ENCODE results near the gene BABAM2. TPM values are rescaled to one million over a fixed set of nuclear protein-coding genes. Genes with fewer than 3 reads are reported as not detected.

The BABAM2 gene
- total and polyA plus RNA-seq, 9 of the 15 experiments (the other 6 are each of a cell fraction or from before 2014, with no cell fraction given): 10.9 to 37.4 (median 25.6) TPM

DNA sequence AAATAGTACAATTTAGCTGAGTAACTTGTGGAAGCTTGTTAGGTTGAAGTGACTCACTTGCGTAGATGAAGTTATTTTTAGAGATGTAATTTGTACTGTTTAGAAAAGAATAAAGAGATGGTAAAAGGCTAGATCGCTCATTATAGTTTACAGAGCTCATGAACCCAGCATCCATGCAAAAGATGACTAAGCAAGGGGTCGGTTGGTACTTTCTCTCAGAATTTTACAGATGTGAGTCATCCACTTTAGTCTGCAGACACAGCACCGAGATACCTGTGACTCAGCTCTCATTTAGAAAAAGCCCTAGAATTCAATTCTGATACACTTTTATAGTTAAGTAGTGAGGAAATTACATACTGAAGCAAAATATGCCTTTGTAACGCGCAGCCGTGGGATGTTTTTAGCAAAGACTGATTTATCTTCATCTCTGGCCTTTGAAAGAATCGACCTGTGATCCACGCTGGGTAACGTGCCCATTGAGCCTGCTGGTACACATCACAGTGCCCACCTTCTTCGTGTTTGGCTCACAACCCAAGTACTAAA is 385.6 kb downstream of the BABAM2 start (continued):
- TF ChIP-seq, protein P1, sequence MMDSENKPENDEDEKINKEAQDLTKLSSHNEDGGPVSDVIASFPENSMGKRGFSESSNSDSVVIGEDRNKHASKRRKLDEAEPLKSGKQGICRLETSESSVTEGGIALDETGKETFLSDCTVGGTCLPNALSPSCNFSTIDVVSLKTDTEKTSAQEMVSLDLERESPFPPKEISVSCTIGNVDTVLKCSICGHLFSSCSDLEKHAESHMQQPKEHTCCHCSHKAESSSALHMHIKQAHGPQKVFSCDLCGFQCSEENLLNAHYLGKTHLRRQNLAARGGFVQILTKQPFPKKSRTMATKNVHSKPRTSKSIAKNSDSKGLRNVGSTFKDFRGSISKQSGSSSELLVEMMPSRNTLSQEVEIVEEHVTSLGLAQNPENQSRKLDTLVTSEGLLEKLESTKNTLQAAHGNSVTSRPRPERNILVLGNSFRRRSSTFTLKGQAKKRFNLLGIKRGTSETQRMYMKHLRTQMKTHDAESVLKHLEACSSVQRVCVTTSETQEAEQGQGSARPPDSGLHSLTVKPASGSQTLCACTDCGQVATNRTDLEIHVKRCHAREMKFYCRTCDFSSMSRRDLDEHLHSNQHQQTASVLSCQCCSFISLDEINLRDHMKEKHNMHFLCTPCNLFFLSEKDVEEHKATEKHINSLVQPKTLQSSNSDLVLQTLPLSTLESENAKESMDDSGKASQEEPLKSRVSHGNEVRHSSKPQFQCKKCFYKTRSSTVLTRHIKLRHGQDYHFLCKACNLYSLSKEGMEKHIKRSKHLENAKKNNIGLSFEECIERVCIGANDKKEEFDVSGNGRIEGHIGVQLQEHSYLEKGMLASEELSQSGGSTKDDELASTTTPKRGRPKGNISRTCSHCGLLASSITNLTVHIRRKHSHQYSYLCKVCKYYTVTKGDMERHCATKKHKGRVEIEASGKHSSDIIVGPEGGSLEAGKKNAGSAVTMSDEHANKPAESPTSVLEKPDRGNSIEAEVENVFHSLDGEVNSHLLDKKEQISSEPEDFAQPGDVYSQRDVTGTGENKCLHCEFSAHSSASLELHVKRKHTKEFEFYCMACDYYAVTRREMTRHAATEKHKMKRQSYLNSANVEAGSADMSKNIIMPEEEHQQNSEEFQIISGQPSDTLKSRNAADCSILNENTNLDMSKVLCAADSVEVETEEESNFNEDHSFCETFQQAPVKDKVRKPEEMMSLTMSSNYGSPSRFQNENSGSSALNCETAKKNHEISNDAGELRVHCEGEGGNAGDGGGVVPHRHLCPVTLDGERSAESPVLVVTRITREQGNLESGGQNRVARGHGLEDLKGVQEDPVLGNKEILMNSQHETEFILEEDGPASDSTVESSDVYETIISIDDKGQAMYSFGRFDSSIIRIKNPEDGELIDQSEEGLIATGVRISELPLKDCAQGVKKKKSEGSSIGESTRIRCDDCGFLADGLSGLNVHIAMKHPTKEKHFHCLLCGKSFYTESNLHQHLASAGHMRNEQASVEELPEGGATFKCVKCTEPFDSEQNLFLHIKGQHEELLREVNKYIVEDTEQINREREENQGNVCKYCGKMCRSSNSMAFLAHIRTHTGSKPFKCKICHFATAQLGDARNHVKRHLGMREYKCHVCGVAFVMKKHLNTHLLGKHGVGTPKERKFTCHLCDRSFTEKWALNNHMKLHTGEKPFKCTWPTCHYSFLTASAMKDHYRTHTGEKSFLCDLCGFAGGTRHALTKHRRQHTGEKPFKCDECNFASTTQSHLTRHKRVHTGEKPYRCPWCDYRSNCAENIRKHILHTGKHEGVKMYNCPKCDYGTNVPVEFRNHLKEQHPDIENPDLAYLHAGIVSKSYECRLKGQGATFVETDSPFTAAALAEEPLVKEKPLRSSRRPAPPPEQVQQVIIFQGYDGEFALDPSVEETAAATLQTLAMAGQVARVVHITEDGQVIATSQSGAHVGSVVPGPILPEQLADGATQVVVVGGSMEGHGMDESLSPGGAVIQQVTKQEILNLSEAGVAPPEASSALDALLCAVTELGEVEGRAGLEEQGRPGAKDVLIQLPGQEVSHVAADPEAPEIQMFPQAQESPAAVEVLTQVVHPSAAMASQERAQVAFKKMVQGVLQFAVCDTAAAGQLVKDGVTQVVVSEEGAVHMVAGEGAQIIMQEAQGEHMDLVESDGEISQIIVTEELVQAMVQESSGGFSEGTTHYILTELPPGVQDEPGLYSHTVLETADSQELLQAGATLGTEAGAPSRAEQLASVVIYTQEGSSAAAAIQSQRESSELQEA (IDR thresholded peaks at IDR 0.05; ENCODE audit: low read depth): no peak
- TF ChIP-seq TAF7 (tag; IDR thresholded peaks at IDR 0.05): no peak
- no peak for TF ChIP-seq CHCHD3 (CRISPR knock-in tag; IDR thresholded peaks at IDR 0.05)
- TF ChIP-seq ZFP36 (IDR thresholded peaks at IDR 0.05; ENCODE audit: low read depth, low read length, partially characterized antibody): no peak
- no peak for TF ChIP-seq MEIS2 (IDR thresholded peaks at IDR 0.05; ENCODE audit: partially characterized antibody)
- TF ChIP-seq GTF2F1 (IDR thresholded peaks at IDR 0.05; ENCODE audit: low read depth, low read length): no peak
- 0 out of 2 replicates have a peak, but pooled peaks have one; percentile 16 for TF ChIP-seq CBFA2T3 (IDR thresholded peaks at IDR 0.05)
- no peak for TF ChIP-seq ZNF75A (CRISPR knock-in tag; IDR thresholded peaks at IDR 0.05)
- no peak for TF ChIP-seq ELF1 (tag; IDR thresholded peaks at IDR 0.05)
- TF ChIP-seq, protein P2, sequence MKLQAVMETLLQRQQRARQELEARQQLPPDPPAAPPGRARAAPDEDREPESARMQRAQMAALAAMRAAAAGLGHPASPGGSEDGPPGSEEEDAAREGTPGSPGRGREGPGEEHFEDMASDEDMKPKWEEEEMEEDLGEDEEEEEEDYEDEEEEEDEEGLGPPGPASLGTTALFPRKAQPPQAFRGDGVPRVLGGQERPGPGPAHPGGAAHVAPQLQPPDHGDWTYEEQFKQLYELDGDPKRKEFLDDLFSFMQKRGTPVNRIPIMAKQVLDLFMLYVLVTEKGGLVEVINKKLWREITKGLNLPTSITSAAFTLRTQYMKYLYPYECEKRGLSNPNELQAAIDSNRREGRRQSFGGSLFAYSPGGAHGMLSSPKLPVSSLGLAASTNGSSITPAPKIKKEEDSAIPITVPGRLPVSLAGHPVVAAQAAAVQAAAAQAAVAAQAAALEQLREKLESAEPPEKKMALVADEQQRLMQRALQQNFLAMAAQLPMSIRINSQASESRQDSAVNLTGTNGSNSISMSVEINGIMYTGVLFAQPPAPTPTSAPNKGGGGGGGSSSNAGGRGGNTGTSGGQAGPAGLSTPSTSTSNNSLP (IDR thresholded peaks at IDR 0.05; ENCODE audit: borderline replicate concordance, low read depth, low read length): 0 out of 2 replicates have a peak, but pooled peaks have one; percentile 9
- no peak for TF ChIP-seq HNRNPUL1 (IDR thresholded peaks at IDR 0.05; ENCODE audit: low read length)
- no peak for TF ChIP-seq BHLHE40 (IDR thresholded peaks at IDR 0.05; ENCODE audit: low read length)
- TF ChIP-seq MCM7 (IDR thresholded peaks at IDR 0.05): no peak
- TF ChIP-seq, protein P3, sequence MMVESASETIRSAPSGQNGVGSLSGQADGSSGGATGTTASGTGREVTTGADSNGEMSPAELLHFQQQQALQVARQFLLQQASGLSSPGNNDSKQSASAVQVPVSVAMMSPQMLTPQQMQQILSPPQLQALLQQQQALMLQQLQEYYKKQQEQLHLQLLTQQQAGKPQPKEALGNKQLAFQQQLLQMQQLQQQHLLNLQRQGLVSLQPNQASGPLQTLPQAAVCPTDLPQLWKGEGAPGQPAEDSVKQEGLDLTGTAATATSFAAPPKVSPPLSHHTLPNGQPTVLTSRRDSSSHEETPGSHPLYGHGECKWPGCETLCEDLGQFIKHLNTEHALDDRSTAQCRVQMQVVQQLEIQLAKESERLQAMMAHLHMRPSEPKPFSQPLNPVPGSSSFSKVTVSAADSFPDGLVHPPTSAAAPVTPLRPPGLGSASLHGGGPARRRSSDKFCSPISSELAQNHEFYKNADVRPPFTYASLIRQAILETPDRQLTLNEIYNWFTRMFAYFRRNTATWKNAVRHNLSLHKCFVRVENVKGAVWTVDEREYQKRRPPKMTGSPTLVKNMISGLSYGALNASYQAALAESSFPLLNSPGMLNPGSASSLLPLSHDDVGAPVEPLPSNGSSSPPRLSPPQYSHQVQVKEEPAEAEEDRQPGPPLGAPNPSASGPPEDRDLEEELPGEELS (CRISPR knock-in tag; IDR thresholded peaks at IDR 0.05; ENCODE audit: borderline replicate concordance): no peak
- no peak for TF ChIP-seq HIVEP1 (CRISPR knock-in tag; IDR thresholded peaks at IDR 0.05)
- TF ChIP-seq, protein P4, sequence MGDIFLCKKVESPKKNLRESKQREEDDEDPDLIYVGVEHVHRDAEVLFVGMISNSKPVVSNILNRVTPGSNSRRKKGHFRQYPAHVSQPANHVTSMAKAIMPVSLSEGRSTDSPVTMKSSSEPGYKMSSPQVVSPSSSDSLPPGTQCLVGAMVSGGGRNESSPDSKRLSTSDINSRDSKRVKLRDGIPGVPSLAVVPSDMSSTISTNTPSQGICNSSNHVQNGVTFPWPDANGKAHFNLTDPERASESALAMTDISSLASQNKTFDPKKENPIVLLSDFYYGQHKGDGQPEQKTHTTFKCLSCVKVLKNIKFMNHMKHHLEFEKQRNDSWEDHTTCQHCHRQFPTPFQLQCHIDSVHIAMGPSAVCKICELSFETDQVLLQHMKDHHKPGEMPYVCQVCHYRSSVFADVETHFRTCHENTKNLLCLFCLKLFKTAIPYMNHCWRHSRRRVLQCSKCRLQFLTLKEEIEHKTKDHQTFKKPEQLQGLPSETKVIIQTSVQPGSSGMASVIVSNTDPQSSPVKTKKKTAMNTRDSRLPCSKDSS (IDR thresholded peaks at IDR 0.05; ENCODE audit: low read depth, partially characterized antibody): no peak
